K562 (cell line): ENCODE data around the gene TRMT2A. TPM values are rescaled to one million over a fixed set of nuclear protein-coding genes. Genes with fewer than 3 reads are reported as not detected.

ENCODE experiments used
- ATAC-seq: fragments of 200-7000 bp; cut with Tn5 transposase; 3 replicates; pipeline ENCODE4 v1.9.1; 2020; ENCODE audit warnings: moderate library complexity
- BruUV-seq: library from RNA; stranded (reverse); fragments of 400-500 nt; replicated peaks from 2 replicates; lab custom pipeline; 2021; lab: Mats Ljungman, UMichigan
- CTCF ChIA-PET: fragments of 300-600 bp; formaldehyde crosslinking; extraction: SDS; loops from one replicate; lab custom pipeline; 2021; ENCODE audit warnings: low intra/inter-chr PET ratio; lab: Yijun Ruan, JAX
- POLR2A ChIA-PET: fragments of 300-600, 350-650 bp; sonication (Branson Sonifier 250); formaldehyde crosslinking; extraction: SDS; loops from one replicate; lab custom pipeline; 2021; ENCODE audit warnings: antibody characterized with exemption, inconsistent platforms; lab: Yijun Ruan, JAX
- DNase-seq, 4 experiments: peaks; one replicate each; pipeline versions ENCODE4 v3.0.0 to v3.0.0-alpha.2; 2011 to 2018; ENCODE audit warnings: low spot score in 3 of 4, mixed read lengths in 3 of 4; ENCODE audit errors: extremely low read depth in 1 of 4
- FAIRE-seq: peaks from 2 replicates; lab custom pipeline; 2011; peaks lifted over from hg19 to GRCh38; lab: Jason Lieb, UNC
- H2AFZ ChIP-seq: 2 replicates; pipeline ENCODE4 v1.6.0; 2011; ENCODE audit warnings: low read depth, low read length, control low read depth, inconsistent platforms
- H3K27ac ChIP-seq: fragments of 200-600 bp; 3 replicates; pipeline ENCODE4 v1.8.0; 2011; ENCODE audit warnings: low read depth, mild to moderate bottlenecking, control low read depth, inconsistent platforms, low read length, moderate library complexity, mixed read lengths; ENCODE audit errors: extremely low read depth
- H3K27me3 ChIP-seq, 2 experiments: fragments of 300-600 bp in 1 of 2; 2 replicates in 1 of 2; 3 replicates in 1 of 2; pipeline versions ENCODE4 v1.6.0 to v1.8.0; 2011; ENCODE audit warnings: inconsistent platforms in 2 of 2, low read length in 2 of 2, mild to moderate bottlenecking in 1 of 2, mixed read lengths in 1 of 2, moderate library complexity in 1 of 2; ENCODE audit not compliant: control insufficient read depth in 2 of 2, insufficient read depth in 2 of 2
- H3K36me3 ChIP-seq: fragments of 300-600 bp; 3 replicates; pipeline ENCODE4 v1.8.0; 2011; ENCODE audit warnings: mild to moderate bottlenecking, low read length, inconsistent platforms; ENCODE audit not compliant: control insufficient read depth, insufficient read depth
- H3K4me1 ChIP-seq, 2 experiments: fragments of 200-600 bp in 1 of 2; replicated peaks in 1 of 2; 2 replicates in 1 of 2; 3 replicates in 1 of 2; pipeline versions ENCODE4 v1.5.1 to v1.8.0; 2011; ENCODE audit warnings: inconsistent platforms in 2 of 2, low read length in 2 of 2, mild to moderate bottlenecking in 1 of 2, mixed read lengths in 1 of 2, moderate library complexity in 1 of 2; ENCODE audit not compliant: control insufficient read depth in 2 of 2, insufficient read depth in 2 of 2
- H3K4me2 ChIP-seq: 2 replicates; pipeline ENCODE4 v1.6.1; 2011; ENCODE audit warnings: low read length, control low read depth, inconsistent platforms, mixed read lengths; ENCODE audit not compliant: insufficient read depth
- H3K4me3 ChIP-seq: fragments of 200-600 bp; sonication (generic), shearing (Covaris generic); 2 replicates; pipeline ENCODE4 v1.5.1; 2016; ENCODE audit warnings: control low read depth, inconsistent platforms
- H3K79me2 ChIP-seq: fragments of 200-600 bp; 3 replicates; pipeline ENCODE4 v1.8.0; 2011; ENCODE audit warnings: low read length, inconsistent platforms; ENCODE audit not compliant: control insufficient read depth, insufficient read depth
- H3K9ac ChIP-seq, 2 experiments: 2 replicates each; pipeline versions ENCODE4 v1.6.0 to v1.6.1; 2011; ENCODE audit warnings: low read depth in 2 of 2, low read length in 2 of 2, control low read depth in 1 of 2, inconsistent platforms in 1 of 2, mild to moderate bottlenecking in 1 of 2, mixed read lengths in 1 of 2; ENCODE audit not compliant: insufficient read depth in 1 of 2
- H3K9me1 ChIP-seq: one replicate; pipeline ENCODE4 v1.6.0; 2011; ENCODE audit warnings: inconsistent platforms, mild to moderate bottlenecking, low read length, moderate library complexity; ENCODE audit not compliant: control insufficient read depth, insufficient read depth
- H3K9me3 ChIP-seq: replicated peaks from 2 replicates; pipeline ENCODE4 v1.5.1; 2011; ENCODE audit warnings: low read depth, low read length, inconsistent platforms; ENCODE audit not compliant: control insufficient read depth, insufficient read depth
- H4K20me1 ChIP-seq: replicated peaks from 2 replicates; pipeline ENCODE4 v1.6.1; 2011; ENCODE audit warnings: low read length, inconsistent platforms, mixed read lengths; ENCODE audit not compliant: control insufficient read depth, insufficient read depth
- E2F1 ChIP-seq: sonication (generic); formaldehyde crosslinking; IDR thresholded peaks from 2 replicates; pipeline ENCODE4 v1.8.1; 2023; ENCODE audit warnings: mild to moderate bottlenecking, missing genetic modification reagents, moderate library complexity
- E2F3 ChIP-seq: fragments of 250-450 bp; sonication (Bioruptor Pico); IDR thresholded peaks from 2 replicates; pipeline ENCODE4 v1.4.0; 2020; ENCODE audit warnings: mild to moderate bottlenecking
- E2F6 ChIP-seq, 2 experiments: IDR thresholded peaks; 2 replicates each; pipeline ENCODE4 v1.6.1; 2011; ENCODE audit warnings: borderline replicate concordance in 1 of 2, control low read depth in 1 of 2, low read depth in 1 of 2, low read length in 1 of 2, mild to moderate bottlenecking in 1 of 2, mixed read lengths in 1 of 2, moderate library complexity in 1 of 2; ENCODE audit not compliant: insufficient read depth in 1 of 2, insufficient read length in 1 of 2, poor library complexity in 1 of 2, severe bottlenecking in 1 of 2; ENCODE audit errors: extremely low read depth in 1 of 2
- KDM4B ChIP-seq, 2 experiments: fragments of 450-650 bp in 1 of 2; sonication (generic) in 1 of 2; IDR thresholded peaks; 2 replicates each; pipeline ENCODE4 v1.6.1; 2016 to 2017; ENCODE audit warnings: borderline replicate concordance in 2 of 2, antibody characterized with exemption in 1 of 2, low read depth in 1 of 2, mild to moderate bottlenecking in 1 of 2
- KLF16 ChIP-seq: IDR thresholded peaks from 2 replicates; pipeline ENCODE4 v1.6.1; 2016; ENCODE audit warnings: antibody characterized with exemption
- MIER1 ChIP-seq: fragments of 450-650 bp; IDR thresholded peaks from 2 replicates; pipeline ENCODE4 v1.6.1; 2016; ENCODE audit warnings: antibody characterized with exemption, mild to moderate bottlenecking, low read depth
- MTA3 ChIP-seq: fragments of 450-650 bp; formaldehyde crosslinking; IDR thresholded peaks from 2 replicates; pipeline ENCODE4 v1.6.1; 2017; ENCODE audit warnings: mild to moderate bottlenecking, borderline replicate concordance
- NFIX ChIP-seq: fragments of 250-450 bp; sonication (Bioruptor Pico); IDR thresholded peaks from 2 replicates; pipeline ENCODE4 v1.4.0; 2020; ENCODE audit warnings: low read depth, mild to moderate bottlenecking, moderate library complexity
- PCBP1 ChIP-seq: fragments of 200-400 bp; formaldehyde crosslinking; IDR thresholded peaks from 2 replicates; pipeline ENCODE4 v1.6.1; 2018; ENCODE audit warnings: mild to moderate bottlenecking, low read depth, low read length; ENCODE audit not compliant: poor library complexity, severe bottlenecking
- U2AF2 ChIP-seq: fragments of 200-400 bp; formaldehyde crosslinking; optimal IDR thresholded peaks from 2 replicates; pipeline ENCODE3; 2017; ENCODE audit warnings: low read depth, mild to moderate bottlenecking, low read length
- WHSC1 ChIP-seq: IDR thresholded peaks from one replicate; pipeline ENCODE4 v1.6.1; 2012; ENCODE audit warnings: low read length, control low read depth, inconsistent platforms
- ZBTB7A ChIP-seq: IDR thresholded peaks from 2 replicates; pipeline ENCODE4 v1.6.1; 2011; ENCODE audit warnings: low read depth, mild to moderate bottlenecking, low read length, moderate library complexity, borderline replicate concordance; ENCODE audit not compliant: control insufficient read depth
- ZNF197 ChIP-seq: fragments of 200-800 bp; sonication (Bioruptor generic); IDR thresholded peaks from 2 replicates; pipeline ENCODE4 v1.6.1; 2016; ENCODE audit warnings: low read depth, missing genetic modification characterization, missing compliant biosample characterization
- ZNF57 ChIP-seq: fragments of 450-650 bp; formaldehyde crosslinking; IDR thresholded peaks from 2 replicates; pipeline ENCODE4 v1.4.0; 2020; ENCODE audit warnings: mild to moderate bottlenecking, moderate library complexity
- ZNF75A ChIP-seq: fragments of 450-650 bp; formaldehyde crosslinking; IDR thresholded peaks from 2 replicates; pipeline ENCODE4 v1.4.0; 2020; ENCODE audit warnings: mild to moderate bottlenecking
- WGBS: fragments of 100-300 bp; shearing (Covaris generic); methylation state at CpG from one replicate; pipeline ENCODE4 v1.1.6; 2016; ENCODE audit warnings: low coverage, mixed read lengths; ENCODE audit not compliant: insufficient coverage; ENCODE audit errors: missing lambda C conversion rate; 5-methylcytosine and 5-hydroxymethylcytosine counted together
- in situ Hi-C: fragments of 300-500 bp; cut with MboI; formaldehyde crosslinking; loops from 4 replicates; pipeline ENCODE4 v1.15.0; 2018; ENCODE audit warnings: inconsistent platforms, mixed read lengths
- intact Hi-C: fragments of 100-400 bp; cut with micrococcal nuclease; formaldehyde crosslinking; loops from 2 replicates; pipeline ENCODE4 v1.14.2; 2022
- polyA plus RNA-seq, 8 experiments: library from polyadenylated mRNA; depleted of rRNA in 4 of 8; stranded (reverse) in 5 of 8; unstranded in 3 of 8; fragments of >200 nt; fragmentation: Nextera tagmentation in 2 of 8; fragmentation: Illumina TruSeq in 1 of 8; extraction: Ambion mirVana in 2 of 8; extraction: Trizol in 1 of 8; gene quantifications; 2 replicates each; pipeline versions ENCODE4 v1.2.1 to v1.2.3, GENCODE V29; 2011 to 2014; ENCODE audit warnings: inconsistent platforms in 1 of 8, missing spikeins in 1 of 8
- total RNA-seq, 7 experiments: library from RNA; depleted of rRNA in 6 of 7; stranded (reverse); fragments of >200 nt in 6 of 7; fragmentation: Illumina TruSeq in 2 of 7; extraction: Trizol in 2 of 7; gene quantifications; 2 replicates each; pipeline versions ENCODE4 v1.2.1 to v1.2.3, GENCODE V29; 2011 to 2021; ENCODE audit warnings: low replicate concordance in 1 of 7
- TF ChIP-seq, protein P1 (sequence below): fragments of 250-450 bp; sonication (Bioruptor Pico); IDR thresholded peaks from 2 replicates; pipeline ENCODE4 v1.8.0; 2021; ENCODE audit warnings: moderate library complexity, mild to moderate bottlenecking, inconsistent platforms

TRMT2A gene
- total and polyA plus RNA-seq, 9 of the 15 experiments (the other 6 are each of a cell fraction or from before 2014, with no cell fraction given): 1.6 to 265 (median 140) TPM

DNA sequence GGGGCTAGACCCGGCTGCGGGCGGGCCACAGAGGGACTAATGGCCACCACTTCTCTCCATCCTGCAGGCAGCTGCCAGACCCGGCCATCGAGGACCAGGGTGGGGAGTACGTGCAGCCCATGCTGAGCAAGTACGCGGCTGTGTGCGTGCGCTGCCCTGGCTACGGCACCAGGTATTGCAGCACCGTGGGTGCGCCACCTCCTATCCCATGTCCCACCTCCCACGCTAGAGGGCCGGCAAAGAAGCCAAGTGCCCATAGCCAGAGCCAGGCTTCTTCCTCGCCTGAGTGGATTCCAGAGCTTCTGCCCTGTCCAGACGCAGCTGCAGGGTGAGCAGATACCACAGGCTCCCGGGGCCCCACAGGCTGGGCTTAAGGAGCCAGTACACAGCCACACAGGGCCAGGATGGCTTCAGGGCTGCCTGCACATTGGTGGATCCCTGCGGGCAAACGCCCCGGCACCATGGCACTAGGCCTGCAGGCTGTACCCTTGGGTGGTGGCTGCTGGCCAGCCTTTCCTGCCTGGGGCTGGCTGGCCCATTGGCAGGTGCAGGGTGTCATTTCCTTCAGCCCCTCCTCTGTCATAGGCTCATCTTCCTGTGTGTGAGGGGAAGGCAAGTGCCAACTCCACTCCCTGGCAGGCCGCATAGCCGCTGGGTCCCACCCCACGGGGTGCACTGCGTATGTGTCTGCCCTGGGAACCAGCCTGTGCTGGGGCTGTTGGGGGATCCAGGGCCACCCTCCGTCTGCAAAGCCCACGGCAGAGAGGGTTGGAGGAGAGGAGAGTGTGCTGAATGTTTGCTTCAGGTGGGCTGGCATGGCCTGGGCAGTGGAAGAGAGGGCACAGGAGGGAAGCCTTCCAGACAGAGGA, 53.5 kb downstream of the TRMT2A start:
- no TSS peak for BruUV-seq
- Histone ChIP-seq H3K27ac (no peak overlapping the region), H4K20me1 (peaks cover 22% of the 10 kb centered on the region; the same call in 1 of the 2 replicates), H3K9me3 (no peaks in the 10 kb centered on the region), H3K4me3 (no peak overlapping the region), H3K9ac (peak overlapping the region in 1 of 2 experiments; percentile 59; a peak in 2 of 4 replicates), H2AFZ (no peak overlapping the region), H3K36me3 (peaks cover 48% of the 10 kb centered on the region), H3K27me3 (no peaks in the 10 kb centered on the region), H3K4me1 (peaks cover 18 to 68% of the 10 kb centered on the region in 2 experiments), H3K9me1 (peaks cover 21% of the 10 kb centered on the region), H3K4me2 (no peak overlapping the region), H3K79me2 (peaks cover 16% of the 10 kb centered on the region; the same call in 2 of the 3 replicates)
- FAIRE-seq: no peak
- ATAC-seq: no peak
- DNase-seq: no peak
- POLR2A ChIA-PET: interaction anchor here (0.6 to 5.0 kb wide), 10 partner anchors 7 to 460 kb away, joined by 3 to 77 read pairs (median 4); no protein-coding TSS in a partner anchor
- CTCF ChIA-PET: no interaction called here
- in situ Hi-C loops: no loop called here
- 91% methylated on average over 27 of the region's 27 CpGs for WGBS
- intact Hi-C loops: no loop called here
- no peak for TF ChIP-seq NFIX
- TF ChIP-seq ZNF57 (CRISPR knock-in tag): 0 out of 2 replicates have a peak, but pooled peaks have one; percentile 37
- TF ChIP-seq, protein P1, sequence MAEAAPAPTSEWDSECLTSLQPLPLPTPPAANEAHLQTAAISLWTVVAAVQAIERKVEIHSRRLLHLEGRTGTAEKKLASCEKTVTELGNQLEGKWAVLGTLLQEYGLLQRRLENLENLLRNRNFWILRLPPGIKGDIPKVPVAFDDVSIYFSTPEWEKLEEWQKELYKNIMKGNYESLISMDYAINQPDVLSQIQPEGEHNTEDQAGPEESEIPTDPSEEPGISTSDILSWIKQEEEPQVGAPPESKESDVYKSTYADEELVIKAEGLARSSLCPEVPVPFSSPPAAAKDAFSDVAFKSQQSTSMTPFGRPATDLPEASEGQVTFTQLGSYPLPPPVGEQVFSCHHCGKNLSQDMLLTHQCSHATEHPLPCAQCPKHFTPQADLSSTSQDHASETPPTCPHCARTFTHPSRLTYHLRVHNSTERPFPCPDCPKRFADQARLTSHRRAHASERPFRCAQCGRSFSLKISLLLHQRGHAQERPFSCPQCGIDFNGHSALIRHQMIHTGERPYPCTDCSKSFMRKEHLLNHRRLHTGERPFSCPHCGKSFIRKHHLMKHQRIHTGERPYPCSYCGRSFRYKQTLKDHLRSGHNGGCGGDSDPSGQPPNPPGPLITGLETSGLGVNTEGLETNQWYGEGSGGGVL (CRISPR knock-in tag): no peak
- peak; percentile 52; the same call in 1 of the 2 replicates for TF ChIP-seq E2F1
- TF ChIP-seq KDM4B (IDR thresholded peaks at IDR 0.05; ENCODE audit: borderline replicate concordance in 2 of 2, low read depth in 1 of 2): no peak
- TF ChIP-seq ZNF197 (CRISPR knock-in tag): no peak
- no peak for TF ChIP-seq E2F6 (IDR thresholded peaks at IDR 0.05; ENCODE audit: borderline replicate concordance in 1 of 2, extremely low read depth in 1 of 2, insufficient read depth in 1 of 2, insufficient read length in 1 of 2, low read depth in 1 of 2, low read length in 1 of 2, poor library complexity in 1 of 2, severe bottlenecking in 1 of 2)
- no peak for TF ChIP-seq MIER1
- TF ChIP-seq ZBTB7A: peak; percentile 23; the same call in 1 of the 2 replicates
- TF ChIP-seq KLF16: no peak
- no peak for TF ChIP-seq ZNF75A
- no peak for TF ChIP-seq U2AF2
- peak; percentile 36 for TF ChIP-seq WHSC1
- 0 out of 2 replicates have a peak, but pooled peaks have one; percentile 21 for TF ChIP-seq E2F3 (CRISPR knock-in tag)
- TF ChIP-seq MTA3: 0 out of 2 replicates have a peak, but pooled peaks have one; percentile 14
- TF ChIP-seq PCBP1: peak; percentile 77
